Putamen (tissue), 1 donor: ENCODE results near the gene SRP14.
"Not testable (repeated sequence)": the region's sequence is repeated elsewhere in the genome, so short reads cannot be mapped to it uniquely, and the experiment has no call there.

ENCODE experiments used
- DNase-seq: peaks from one replicate; pipeline ENCODE4 v3.0.0-alpha.2; 2016; ENCODE audit warnings: low spot score

SRP14 gene

GRCh38 chr15:40050788-40051470, 11.9 kb upstream of the SRP14 start:
- DNase-seq: no peak

GRCh38 chr15:40048926-40049475, 10.0 kb upstream of the SRP14 start:
- DNase-seq: no peak

- no peak for DNase-seq
These were observed 9.3 kb upstream of the SRP14 start for GRCh38 chr15:40048211-40048792.

GRCh38 chr15:40047415-40048210, 8.6 kb upstream of the SRP14 start:
- no peak for DNase-seq

- DNase-seq: no peak
These were observed 7.9 kb upstream of the SRP14 start for GRCh38 chr15:40046721-40047414.

- DNase-seq: no peak
These were observed 6.7 kb upstream of the SRP14 start for GRCh38 chr15:40045572-40046217.

GRCh38 chr15:40044717-40045571, 6.0 kb upstream of the SRP14 start:
- DNase-seq: peak; percentile 74

- no peak for DNase-seq
These were observed 5.1 kb upstream of the SRP14 start for GRCh38 chr15:40043927-40044716.

GRCh38 chr15:40042791-40043320, 3.9 kb upstream of the SRP14 start:
- no peak for DNase-seq

- no peak for DNase-seq
These were observed 1.8 kb upstream of the SRP14 start for GRCh38 chr15:40040770-40041169.

- no peak for DNase-seq
These were observed 1.3 kb upstream of the SRP14 start for GRCh38 chr15:40040293-40040635.

- no peak for DNase-seq
These were observed 725 bp downstream of the SRP14 start for GRCh38 chr15:40038275-40038637.

GRCh38 chr15:40037721-40038120, 1.3 kb downstream of the SRP14 start:
- no peak for DNase-seq

- not testable (repeated sequence) for DNase-seq
These were observed 3.8 kb downstream of the SRP14 start for GRCh38 chr15:40035182-40035581.

GRCh38 chr15:40034186-40034946, 4.6 kb downstream of the SRP14 start:
- no peak for DNase-seq

GRCh38 chr15:40032125-40032839, 6.7 kb downstream of the SRP14 start:
- peak; percentile 63 for DNase-seq

GRCh38 chr15:40031300-40031699, 7.7 kb downstream of the SRP14 start:
- DNase-seq: peak; percentile 39
